Hepatocyte (in vitro differentiated cells): Measurements from ENCODE around the gene AUTS2. TPM values are rescaled to one million over a fixed set of nuclear protein-coding genes. Genes with fewer than 3 reads are reported as not detected.

Source experiments
- DNase-seq: peaks from one replicate; pipeline ENCODE4 v3.0.0-alpha.2; 2016; ENCODE audit warnings: low spot score
- H2AFZ ChIP-seq: fragments of 200-600 bp; sonication (generic); 2 replicates; pipeline ENCODE4 v1.6.0; 2016; ENCODE audit warnings: antibody characterized with exemption, mild to moderate bottlenecking
- H3K27ac ChIP-seq: fragments of 200-600 bp; sonication (generic); 2 replicates; pipeline ENCODE4 v1.5.1; 2016; ENCODE audit warnings: mild to moderate bottlenecking
- H3K27me3 ChIP-seq: fragments of 200-600 bp; sonication (generic); 2 replicates; pipeline ENCODE4 v1.6.1; 2016
- H3K36me3 ChIP-seq: fragments of 200-600 bp; sonication (generic); replicated peaks from 2 replicates; pipeline ENCODE4 v1.5.1; 2016; ENCODE audit warnings: low read depth; ENCODE audit not compliant: insufficient read depth
- H3K4me1 ChIP-seq: fragments of 200-600 bp; sonication (generic); 2 replicates; pipeline ENCODE4 v1.5.1; 2016; ENCODE audit warnings: mild to moderate bottlenecking, moderate library complexity; ENCODE audit not compliant: insufficient read depth
- H3K4me2 ChIP-seq: fragments of 200-600 bp; sonication (generic); 2 replicates; pipeline ENCODE4 v1.6.0; 2016
- H3K4me3 ChIP-seq: fragments of 200-600 bp; sonication (generic); 2 replicates; pipeline ENCODE4 v1.5.1; 2016; ENCODE audit warnings: mild to moderate bottlenecking
- H3K79me2 ChIP-seq: fragments of 200-600 bp; sonication (generic); 2 replicates; pipeline ENCODE4 v1.6.0; 2017; ENCODE audit warnings: mild to moderate bottlenecking
- H3K9me2 ChIP-seq: fragments of 200-600 bp; sonication (generic); replicated peaks from 2 replicates; pipeline ENCODE4 v1.6.0; 2017; ENCODE audit warnings: mild to moderate bottlenecking; ENCODE audit not compliant: insufficient read depth
- H3K9me3 ChIP-seq: fragments of 200-600 bp; sonication (generic); 2 replicates; pipeline ENCODE4 v1.5.1; 2016; ENCODE audit warnings: low read depth, mild to moderate bottlenecking
- H4K20me1 ChIP-seq: fragments of 200-600 bp; sonication (generic); 2 replicates; pipeline ENCODE4 v1.6.0; 2016; ENCODE audit warnings: mild to moderate bottlenecking; ENCODE audit not compliant: insufficient read depth, poor library complexity, severe bottlenecking
- CTCF ChIP-seq: fragments of 200-600 bp; sonication (generic); IDR thresholded peaks from 2 replicates; pipeline ENCODE4 v1.5.1; 2016; ENCODE audit warnings: antibody characterized with exemption, mild to moderate bottlenecking; ENCODE audit not compliant: poor library complexity
- EZH2 ChIP-seq: fragments of 200-600 bp; sonication (generic); IDR thresholded peaks from 2 replicates; pipeline ENCODE4 v1.6.1; 2016; ENCODE audit warnings: antibody characterized with exemption, mild to moderate bottlenecking, borderline replicate concordance
- EZH2phosphoT487 ChIP-seq: fragments of 200-600 bp; sonication (generic); IDR thresholded peaks from one replicate; pipeline ENCODE4 v1.6.1; 2018; ENCODE audit warnings: antibody characterized with exemption, mild to moderate bottlenecking, low read depth, moderate library complexity; ENCODE audit not compliant: unreplicated experiment, severe bottlenecking
- WGBS: methylation state at CpG from one replicate; pipeline ENCODE4 v1.1.6; 2016; ENCODE audit warnings: low lambda C conversion rate; ENCODE audit errors: missing lambda C conversion rate; 5-methylcytosine and 5-hydroxymethylcytosine counted together
- polyA plus RNA-seq: library from polyadenylated mRNA; unstranded; fragments of >200 nt; fragmentation: Nextera tagmentation; extraction: Ambion mirVana; gene quantifications from 2 replicates; pipeline ENCODE4 v1.2.1, GENCODE V29; 2016
- total RNA-seq: library from RNA; depleted of rRNA; stranded (reverse); fragments of >200 nt; gene quantifications from 2 replicates; pipeline ENCODE4 v1.2.3, GENCODE V29; 2014

The AUTS2 gene
- total and polyA plus RNA-seq, 2 experiments from 2014 or later = 34.4 to 40.9 TPM

GRCh38 chr7:70700941-70701425, 1102.7 kb downstream of the AUTS2 start:
- Histone ChIP-seq H3K36me3 (no peaks in the 10 kb centered on the region), H3K4me3 (no peak overlapping the region), H3K9me3 (no peaks in the 10 kb centered on the region), H3K9me2 (no peaks in the 10 kb centered on the region), H3K4me1 (peaks cover 19% of the 10 kb centered on the region), H3K79me2 (peaks cover 88% of the 10 kb centered on the region), H3K4me2 (no peak overlapping the region), H2AFZ (no peak overlapping the region), H3K27ac (no peak overlapping the region), H4K20me1 (peaks cover 90% of the 10 kb centered on the region), H3K27me3 (no peaks in the 10 kb centered on the region)
- no peak for DNase-seq
- 58% methylated on average over 6 of the region's 6 CpGs for WGBS
- TF ChIP-seq EZH2phosphoT487 = no peak
- no peak for TF ChIP-seq CTCF
- no peak for TF ChIP-seq EZH2

GRCh38 chr7:70701477-70701876, 1103.2 kb downstream of the AUTS2 start:
- no peaks in the 10 kb centered on the region for H3K9me3 ChIP-seq
- no peak for TF ChIP-seq CTCF
- TF ChIP-seq EZH2 = no peak
- TF ChIP-seq EZH2phosphoT487 = no peak
- no peak overlapping the region for H3K4me2 ChIP-seq
- H3K36me3 ChIP-seq = no peaks in the 10 kb centered on the region
- no peak overlapping the region for H3K4me3 ChIP-seq
- H4K20me1 ChIP-seq = peaks cover 90% of the 10 kb centered on the region
- DNase-seq = no peak
- H2AFZ ChIP-seq = no peak overlapping the region
- no peak overlapping the region for H3K27ac ChIP-seq
- H3K9me2 ChIP-seq = no peaks in the 10 kb centered on the region
- H3K27me3 ChIP-seq = no peaks in the 10 kb centered on the region
- H3K4me1 ChIP-seq = peaks cover 19% of the 10 kb centered on the region
- peaks cover 88% of the 10 kb centered on the region for H3K79me2 ChIP-seq
- 87% methylated on average over 6 of the region's 6 CpGs for WGBS

DNA sequence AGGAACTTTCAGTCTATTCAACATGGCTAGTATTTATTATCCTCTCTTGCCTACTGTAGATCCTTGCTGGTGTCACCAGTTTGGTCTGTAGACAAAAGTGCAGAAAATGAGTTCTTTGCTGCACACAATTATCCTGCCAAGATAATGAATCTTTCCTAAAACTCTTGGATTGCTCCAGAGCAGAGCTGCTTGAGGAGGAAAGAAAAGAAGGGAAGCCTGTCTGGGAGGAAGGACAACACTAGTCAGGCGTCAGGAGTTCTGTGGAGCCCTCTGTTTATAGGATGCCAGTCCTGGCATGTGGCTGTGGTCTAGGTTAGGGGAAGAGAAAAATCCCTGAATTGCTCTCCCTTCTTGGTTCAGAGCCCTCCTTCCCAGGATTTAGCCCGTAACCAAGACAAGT, 1103.7 kb downstream of the AUTS2 start:
- peaks cover 88% of the 10 kb centered on the region for H3K79me2 ChIP-seq
- DNase-seq = no peak
- TF ChIP-seq CTCF = no peak
- no peak for TF ChIP-seq EZH2
- TF ChIP-seq EZH2phosphoT487 = no peak
- no peak overlapping the region for H3K27ac ChIP-seq
- H3K4me3 ChIP-seq = no peak overlapping the region
- no peaks in the 10 kb centered on the region for H3K27me3 ChIP-seq
- no peak overlapping the region for H3K4me2 ChIP-seq
- H3K9me2 ChIP-seq = no peaks in the 10 kb centered on the region
- H3K9me3 ChIP-seq = no peaks in the 10 kb centered on the region
- peaks cover 16% of the 10 kb centered on the region for H3K4me1 ChIP-seq
- no peak overlapping the region for H2AFZ ChIP-seq
- WGBS = 97% methylated on average over 2 of the region's 2 CpGs
- H4K20me1 ChIP-seq = peaks cover 90% of the 10 kb centered on the region
- no peaks in the 10 kb centered on the region for H3K36me3 ChIP-seq

DNA sequence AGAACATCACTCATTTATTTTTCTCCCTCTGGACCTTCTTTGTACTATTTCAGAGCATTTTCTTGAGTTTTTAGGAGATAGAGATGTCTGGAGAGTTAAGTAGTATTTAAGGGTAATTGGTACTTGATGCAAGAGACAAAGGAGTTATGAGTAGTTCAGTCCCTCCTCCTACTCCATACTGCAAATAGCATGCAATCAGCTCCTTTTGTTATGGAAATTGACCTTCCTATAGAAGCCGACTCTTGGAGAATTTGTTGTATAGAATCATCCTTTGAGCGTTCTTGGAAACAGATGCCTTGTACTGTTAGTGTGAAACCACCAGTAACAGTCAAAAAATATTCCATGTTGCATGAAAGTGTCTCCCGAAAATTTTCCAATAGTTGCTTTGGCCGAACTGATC, 1105.5 kb downstream of the AUTS2 start:
- WGBS = 86% methylated on average over 4 of the region's 4 CpGs
- H4K20me1 ChIP-seq = peaks cover 92% of the 10 kb centered on the region
- no peaks in the 10 kb centered on the region for H3K27me3 ChIP-seq
- H3K9me3 ChIP-seq = no peaks in the 10 kb centered on the region
- DNase-seq = no peak
- no peak overlapping the region for H3K27ac ChIP-seq
- no peak overlapping the region for H2AFZ ChIP-seq
- H3K4me1 ChIP-seq = peaks cover 16% of the 10 kb centered on the region
- no peaks in the 10 kb centered on the region for H3K9me2 ChIP-seq
- TF ChIP-seq CTCF = no peak
- no peak for TF ChIP-seq EZH2phosphoT487
- H3K79me2 ChIP-seq = peaks cover 91% of the 10 kb centered on the region
- H3K4me2 ChIP-seq = no peak overlapping the region
- H3K4me3 ChIP-seq = no peak overlapping the region
- no peaks in the 10 kb centered on the region for H3K36me3 ChIP-seq
